OCI-LY7 (cell line): ENCODE measurements around the gene PEX14. TPM values are rescaled to one million over a fixed set of nuclear protein-coding genes. Genes with fewer than 3 reads are reported as not detected.
A peak's percentile ranks its signal among the peaks of the same experiment; 100 is the strongest.

Experiments
- BruUV-seq: library from RNA; stranded (reverse); fragments of 400-500 nt; replicated peaks from 2 replicates; lab custom pipeline; 2021; lab: Mats Ljungman, UMichigan
- CTCF ChIA-PET: fragments of 300-600 bp; sonication (Branson Sonifier 250); formaldehyde crosslinking; loops from one replicate; lab custom pipeline; 2022; ENCODE audit warnings: antibody characterized with exemption; ENCODE audit not compliant: unreplicated experiment; lab: Charles Lee
- POLR2A ChIA-PET: fragments of 300-600 bp; sonication (Branson Sonifier 250); formaldehyde crosslinking; loops from one replicate; lab custom pipeline; 2022; ENCODE audit warnings: antibody characterized with exemption; lab: Charles Lee
- DNase-seq: peaks from one replicate; pipeline ENCODE4 v3.0.0-alpha.2; 2015; ENCODE audit warnings: low spot score
- H2AFZ ChIP-seq: fragments of 200-600 bp; sonication (generic), shearing (Covaris generic); 2 replicates; pipeline ENCODE4 v1.6.1; 2014; ENCODE audit warnings: mild to moderate bottlenecking, antibody characterized with exemption, low read length, moderate library complexity
- H3K27ac ChIP-seq: fragments of 200-600 bp; sonication (generic); 2 replicates; pipeline ENCODE4 v1.5.1; 2014; ENCODE audit warnings: mixed run types, low read depth, mild to moderate bottlenecking, moderate library complexity, low read length, inconsistent platforms; ENCODE audit not compliant: poor library complexity, severe bottlenecking
- H3K36me3 ChIP-seq: fragments of 200-600 bp; sonication (generic); 2 replicates; pipeline ENCODE4 v1.6.1; 2014; ENCODE audit warnings: mild to moderate bottlenecking, antibody characterized with exemption, low read length, moderate library complexity, mixed read lengths; ENCODE audit not compliant: insufficient read depth
- H3K4me1 ChIP-seq: fragments of 200-600 bp; sonication (generic); 2 replicates; pipeline ENCODE4 v1.5.1; 2014; ENCODE audit warnings: mild to moderate bottlenecking, low read length; ENCODE audit not compliant: insufficient read depth, poor library complexity, severe bottlenecking
- H3K4me2 ChIP-seq: fragments of 200-600 bp; sonication (generic); 2 replicates; pipeline ENCODE4 v1.6.1; 2014; ENCODE audit warnings: mild to moderate bottlenecking, low read length
- H3K4me3 ChIP-seq: fragments of 200-600 bp; sonication (generic); 2 replicates; pipeline ENCODE4 v1.5.1; 2014; ENCODE audit warnings: mild to moderate bottlenecking, low read depth, low read length; ENCODE audit not compliant: poor library complexity, severe bottlenecking
- H3K79me2 ChIP-seq: fragments of 200-600 bp; sonication (generic); 2 replicates; pipeline ENCODE4 v1.6.1; 2016; ENCODE audit warnings: low read depth, mild to moderate bottlenecking, low read length, moderate library complexity, mixed read lengths; ENCODE audit not compliant: insufficient read depth
- H3K9me2 ChIP-seq: fragments of 200-600 bp; sonication (generic); 2 replicates; pipeline ENCODE4 v1.6.1; 2016; ENCODE audit warnings: mild to moderate bottlenecking, low read length, mixed read lengths; ENCODE audit not compliant: insufficient read depth
- H3K9me3 ChIP-seq: fragments of 200-600 bp; sonication (generic); 2 replicates; pipeline ENCODE4 v1.6.1; 2014; ENCODE audit warnings: mild to moderate bottlenecking, mixed run types, low read length, mixed read lengths
- H4K20me1 ChIP-seq: fragments of 200-600 bp; sonication (generic); 2 replicates; pipeline ENCODE4 v1.6.1; 2014; ENCODE audit warnings: mild to moderate bottlenecking, antibody characterized with exemption, low read length, moderate library complexity, mixed read lengths; ENCODE audit not compliant: insufficient read depth
- EZH2phosphoT487 ChIP-seq: fragments of 200-600 bp; sonication (generic); IDR thresholded peaks from 2 replicates; pipeline ENCODE4 v1.6.1; 2018; ENCODE audit warnings: low read depth, borderline replicate concordance, mild to moderate bottlenecking, mixed run types, antibody characterized with exemption, low read length, moderate library complexity, mixed read lengths
- intact Hi-C: fragments of 100-400 bp; cut with micrococcal nuclease; formaldehyde crosslinking; loops from one replicate; pipeline ENCODE4 v1.10.0; 2022; ENCODE audit not compliant: unreplicated experiment
- total RNA-seq, 2 experiments: library from RNA; depleted of rRNA in 1 of 2; stranded (reverse); fragments of >200 nt in 1 of 2; shearing (Covaris generic) in 1 of 2; gene quantifications; 2 replicates each; pipeline ENCODE4 v1.2.3, GENCODE V29; 2014 to 2022
- TF ChIP-seq, protein P1 (sequence below): fragments of 200-600 bp; sonication (generic); conservative IDR thresholded peaks from 2 replicates; pipeline ENCODE4 v1.5.1; 2014; ENCODE audit warnings: mild to moderate bottlenecking, antibody characterized with exemption, low read length, moderate library complexity, mixed read lengths

Gene PEX14
- total RNA-seq, 2 experiments from 2014 or later, result 14.6 to 24.3 TPM

DNA sequence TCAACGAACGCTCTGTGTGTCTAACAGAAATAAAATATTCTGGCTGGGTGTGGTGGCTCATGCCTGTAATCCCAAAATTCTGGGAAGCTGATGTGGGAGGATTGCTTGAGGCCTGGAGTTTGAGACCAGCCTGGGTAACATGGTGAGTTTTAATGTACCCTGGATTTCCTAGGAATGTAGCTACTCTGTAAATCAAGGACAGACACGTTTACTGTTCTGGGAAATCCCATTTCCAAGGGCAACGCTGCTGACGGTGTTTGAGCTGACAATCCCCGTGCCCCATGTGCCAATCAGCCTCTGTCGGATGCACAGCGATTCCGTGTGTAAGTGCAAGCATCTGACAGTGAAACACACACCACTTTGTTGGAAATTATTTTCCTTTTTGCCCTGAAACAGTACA is 16.9 kb upstream of the PEX14 start:
- H2AFZ ChIP-seq, result no peak overlapping the region
- ChIA-PET CTCF (no interaction called here), POLR2A (no interaction called here)
- no peak overlapping the region for H3K4me3 ChIP-seq
- H4K20me1 ChIP-seq, result no peaks in the 10 kb centered on the region
- no peak overlapping the region for H3K27ac ChIP-seq
- intact Hi-C loops, result no loop called here
- no peak for TF ChIP-seq EZH2phosphoT487
- TF ChIP-seq, protein P1, sequence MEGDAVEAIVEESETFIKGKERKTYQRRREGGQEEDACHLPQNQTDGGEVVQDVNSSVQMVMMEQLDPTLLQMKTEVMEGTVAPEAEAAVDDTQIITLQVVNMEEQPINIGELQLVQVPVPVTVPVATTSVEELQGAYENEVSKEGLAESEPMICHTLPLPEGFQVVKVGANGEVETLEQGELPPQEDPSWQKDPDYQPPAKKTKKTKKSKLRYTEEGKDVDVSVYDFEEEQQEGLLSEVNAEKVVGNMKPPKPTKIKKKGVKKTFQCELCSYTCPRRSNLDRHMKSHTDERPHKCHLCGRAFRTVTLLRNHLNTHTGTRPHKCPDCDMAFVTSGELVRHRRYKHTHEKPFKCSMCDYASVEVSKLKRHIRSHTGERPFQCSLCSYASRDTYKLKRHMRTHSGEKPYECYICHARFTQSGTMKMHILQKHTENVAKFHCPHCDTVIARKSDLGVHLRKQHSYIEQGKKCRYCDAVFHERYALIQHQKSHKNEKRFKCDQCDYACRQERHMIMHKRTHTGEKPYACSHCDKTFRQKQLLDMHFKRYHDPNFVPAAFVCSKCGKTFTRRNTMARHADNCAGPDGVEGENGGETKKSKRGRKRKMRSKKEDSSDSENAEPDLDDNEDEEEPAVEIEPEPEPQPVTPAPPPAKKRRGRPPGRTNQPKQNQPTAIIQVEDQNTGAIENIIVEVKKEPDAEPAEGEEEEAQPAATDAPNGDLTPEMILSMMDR, result no peak
- no peaks in the 10 kb centered on the region for H3K79me2 ChIP-seq
- H3K4me2 ChIP-seq, result no peak overlapping the region
- TSS peak; percentile 45 for BruUV-seq
- H3K9me2 ChIP-seq, result no peaks in the 10 kb centered on the region
- H3K36me3 ChIP-seq, result peaks cover 70% of the 10 kb centered on the region
- no peaks in the 10 kb centered on the region for H3K9me3 ChIP-seq
- DNase-seq, result no peak
- peaks cover 10% of the 10 kb centered on the region for H3K4me1 ChIP-seq

DNA sequence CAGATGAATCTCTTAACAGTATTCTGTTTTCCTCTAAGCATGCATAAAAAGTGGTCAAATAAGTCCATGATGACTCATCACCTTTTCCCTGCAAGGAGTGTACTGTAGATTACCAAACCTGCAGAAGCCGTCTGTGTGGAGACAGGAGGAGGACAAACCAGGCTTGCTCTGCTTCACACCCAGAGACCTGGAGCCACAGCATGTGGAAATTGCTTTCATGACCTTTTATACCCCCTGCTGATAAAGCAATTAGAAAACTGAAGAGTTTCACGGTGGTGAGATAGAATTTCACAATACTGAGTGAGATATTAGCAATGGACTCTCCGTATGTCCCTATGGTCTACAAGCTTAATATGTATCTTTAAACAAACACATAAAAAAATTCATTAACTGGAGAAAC is 15.6 kb upstream of the PEX14 start:
- Histone ChIP-seq H3K4me2 (no peak overlapping the region), H2AFZ (no peak overlapping the region), H3K9me3 (no peaks in the 10 kb centered on the region), H3K4me1 (peaks cover 10% of the 10 kb centered on the region), H3K36me3 (peaks cover 81% of the 10 kb centered on the region), H3K9me2 (no peaks in the 10 kb centered on the region), H3K79me2 (no peaks in the 10 kb centered on the region), H3K27ac (no peak overlapping the region), H4K20me1 (no peaks in the 10 kb centered on the region), H3K4me3 (no peak overlapping the region)
- no peak for DNase-seq
- BruUV-seq, result no TSS peak
- no peak for TF ChIP-seq EZH2phosphoT487
- TF ChIP-seq, protein P1, result no peak
- ChIA-PET CTCF (no interaction called here), POLR2A (interaction anchor here (0.7 kb wide), 1 partner anchor 34 kb away, joined by 3 read pairs; no protein-coding TSS in a partner anchor)
- intact Hi-C loops, result no loop called here

DNA sequence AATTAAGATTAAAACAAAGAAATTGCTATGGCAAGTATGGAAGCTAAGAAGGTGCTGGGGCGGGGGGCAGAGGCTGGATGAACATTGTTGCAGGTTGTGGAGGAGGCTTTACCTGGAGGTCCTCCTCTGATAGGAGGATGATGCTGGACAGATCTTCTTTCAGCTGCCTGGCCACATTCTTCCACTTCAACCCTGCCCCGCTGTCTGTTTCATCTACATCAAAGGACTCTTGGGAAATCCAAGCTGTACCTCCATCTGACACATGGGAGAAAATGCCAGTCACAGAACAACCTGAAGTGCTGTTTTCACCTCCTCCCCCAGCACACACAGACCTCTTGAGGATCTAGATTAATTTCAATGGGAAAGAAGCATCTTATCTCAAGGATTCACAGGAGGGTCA is 7.7 kb upstream of the PEX14 start:
- TF ChIP-seq EZH2phosphoT487, result no peak
- TF ChIP-seq, protein P1, result no peak

More for the DNA sequence above, 7.7 kb upstream of the PEX14 start:
- no peak for DNase-seq
- intact Hi-C loops, result no loop called here
- H3K9me3 ChIP-seq, result no peaks in the 10 kb centered on the region
- H3K4me2 ChIP-seq, result no peak overlapping the region
- H3K4me1 ChIP-seq, result peaks cover 12% of the 10 kb centered on the region
- POLR2A ChIA-PET, result interaction anchor here (0.7 kb wide), 2 partner anchors 32 to 145 kb away, joined by 4 to 7 read pairs; no protein-coding TSS in a partner anchor
- H2AFZ ChIP-seq, result no peak overlapping the region
- H3K36me3 ChIP-seq, result peaks cover 80% of the 10 kb centered on the region
- no peak overlapping the region for H3K27ac ChIP-seq
- no peaks in the 10 kb centered on the region for H3K9me2 ChIP-seq
- CTCF ChIA-PET, result no interaction called here
- H3K4me3 ChIP-seq, result no peak overlapping the region
- peaks cover 4% of the 10 kb centered on the region; the same call in 1 of the 2 replicates for H4K20me1 ChIP-seq
- H3K79me2 ChIP-seq, result peaks cover 22% of the 10 kb centered on the region
- BruUV-seq, result no TSS peak
